Fibroblast of lung (primary cell): ENCODE measurements around the gene EGFL8.

Experiments used
- CTCF ChIP-seq, 2 donors: IDR thresholded peaks in 1 of 2; conservative IDR thresholded peaks in 1 of 2; 1 replicate in 1 of 2; 2 replicates in 1 of 2; pipeline ENCODE4 v1.5.1; 2011 to 2012; ENCODE audit warnings: low read length in 2 of 2, control low read depth in 1 of 2, inconsistent platforms in 1 of 2, low read depth in 1 of 2, mild to moderate bottlenecking in 1 of 2
- EZH2 ChIP-seq: IDR thresholded peaks from 2 replicates; pipeline ENCODE4 v1.5.1; 2012; ENCODE audit warnings: low read length, control low read depth, mild to moderate bottlenecking; ENCODE audit errors: missing control alignments

GRCh38 chr6:32149932-32150870 lies 14.2 kb upstream of the EGFL8 start:
- TF ChIP-seq CTCF (conservative IDR thresholded peaks at IDR 0.05 in 1 of 2, IDR thresholded peaks at IDR 0.05 in 1 of 2; ENCODE audit: low read depth in 1 of 2, low read length in 2 of 2) (no peak), EZH2 (no peak)
